ENCODE data around the gene ADORA1. TPM values are rescaled to one million over a fixed set of nuclear protein-coding genes. Genes with fewer than 3 reads are reported as not detected.

The ADORA1 gene
- total and polyA plus RNA-seq, 2 donors = 0.28 to 0.64 TPM

- H3K9me3 ChIP-seq (ENCODE audit: control insufficient read depth in 2 of 2, insufficient read depth in 1 of 2, low read length in 1 of 2) = no peaks in the 10 kb centered on the region
- WGBS = 92% methylated on average over 14 of the region's 14 CpGs
- no peak for DNase-seq (ENCODE audit: low read depth in 6 of 9, low spot score in 9 of 9)
- peaks cover 0 to 5% of the 10 kb centered on the region in 2 donors for H3K4me1 ChIP-seq (ENCODE audit: control insufficient read depth in 2 of 2, insufficient read depth in 2 of 2, low read length in 2 of 2)
- H3K27ac ChIP-seq (ENCODE audit: low read depth in 1 of 2, low read length in 1 of 2) = no peak overlapping the region
- no peak overlapping the region for H3K4me3 ChIP-seq (ENCODE audit: low read length in 2 of 2)
- no peaks in the 10 kb centered on the region for H3K36me3 ChIP-seq (ENCODE audit: control insufficient read depth in 2 of 2, insufficient read depth in 2 of 2, low read length in 1 of 2)
- peaks cover 0 to 19% of the 10 kb centered on the region in 2 donors for H3K27me3 ChIP-seq (ENCODE audit: control insufficient read depth in 2 of 2, insufficient read depth in 1 of 2, low read length in 1 of 2)
These were observed 42.7 kb upstream of the ADORA1 start for GRCh38 chr1:203084588-203085527.

GRCh38 chr1:203085528-203086406 lies 41.8 kb upstream of the ADORA1 start, which contains the start of gene MYOG:
Gene MYOG (minus strand): TSS chr1:203086012. CDS start chr1:203085961, 51 bp downstream.
- peaks cover 0 to 5% of the 10 kb centered on the region in 2 donors for H3K4me1 ChIP-seq (ENCODE audit: control insufficient read depth in 2 of 2, insufficient read depth in 2 of 2, low read length in 2 of 2)
- no peak within 1 kb of the TSS for H3K4me3 ChIP-seq (ENCODE audit: low read length in 2 of 2)
- DNase-seq (ENCODE audit: low read depth in 6 of 9, low spot score in 9 of 9) = no peak
- WGBS = 97% methylated on average over 36 of the region's 36 CpGs
- no peaks in the 10 kb centered on the region for H3K9me3 ChIP-seq (ENCODE audit: control insufficient read depth in 2 of 2, insufficient read depth in 1 of 2, low read length in 1 of 2)
- H3K27me3 ChIP-seq (ENCODE audit: control insufficient read depth in 2 of 2, insufficient read depth in 1 of 2, low read length in 1 of 2) = peaks cover 0 to 13% of the 10 kb centered on the region in 2 donors
- no peaks in the 10 kb centered on the region for H3K36me3 ChIP-seq (ENCODE audit: control insufficient read depth in 2 of 2, insufficient read depth in 2 of 2, low read length in 1 of 2)
- H3K27ac ChIP-seq (ENCODE audit: low read depth in 1 of 2, low read length in 1 of 2) = no peak within 1 kb of the TSS

GRCh38 chr1:203086992-203087763 lies 40.3 kb upstream of the ADORA1 start:
- no peak for DNase-seq (ENCODE audit: low read depth in 6 of 9, low spot score in 9 of 9)
- WGBS = 91% methylated on average over 11 of the region's 11 CpGs
- Histone ChIP-seq H3K36me3 (ENCODE audit: control insufficient read depth in 2 of 2, insufficient read depth in 2 of 2, low read length in 1 of 2) (no peaks in the 10 kb centered on the region), H3K4me3 (ENCODE audit: low read length in 2 of 2) (no peak overlapping the region), H3K4me1 (ENCODE audit: control insufficient read depth in 2 of 2, insufficient read depth in 2 of 2, low read length in 2 of 2) (peaks cover 0 to 5% of the 10 kb centered on the region in 2 donors), H3K27me3 (ENCODE audit: control insufficient read depth in 2 of 2, insufficient read depth in 1 of 2, low read length in 1 of 2) (peaks cover 0 to 9% of the 10 kb centered on the region in 2 donors), H3K27ac (ENCODE audit: low read depth in 1 of 2, low read length in 1 of 2) (no peak overlapping the region), H3K9me3 (ENCODE audit: control insufficient read depth in 2 of 2, insufficient read depth in 1 of 2, low read length in 1 of 2) (no peaks in the 10 kb centered on the region)

GRCh38 chr1:203088441-203088840 lies 39.1 kb upstream of the ADORA1 start:
- no peak overlapping the region for H3K27ac ChIP-seq (ENCODE audit: low read depth in 1 of 2, low read length in 1 of 2)
- no peak overlapping the region for H3K4me3 ChIP-seq (ENCODE audit: low read length in 2 of 2)
- no peaks in the 10 kb centered on the region for H3K4me1 ChIP-seq (ENCODE audit: control insufficient read depth in 2 of 2, insufficient read depth in 2 of 2, low read length in 2 of 2)
- H3K27me3 ChIP-seq (ENCODE audit: control insufficient read depth in 2 of 2, insufficient read depth in 1 of 2, low read length in 1 of 2) = peaks cover 0 to 6% of the 10 kb centered on the region in 2 donors
- DNase-seq (ENCODE audit: low read depth in 6 of 9, low spot score in 9 of 9) = no peak
- WGBS = 95% methylated on average over 3 of the region's 3 CpGs
- H3K36me3 ChIP-seq (ENCODE audit: control insufficient read depth in 2 of 2, insufficient read depth in 2 of 2, low read length in 1 of 2) = no peaks in the 10 kb centered on the region
- no peaks in the 10 kb centered on the region for H3K9me3 ChIP-seq (ENCODE audit: control insufficient read depth in 2 of 2, insufficient read depth in 1 of 2, low read length in 1 of 2)

- Histone ChIP-seq H3K4me3 (ENCODE audit: low read length in 2 of 2) (no peak overlapping the region), H3K9me3 (ENCODE audit: control insufficient read depth in 2 of 2, insufficient read depth in 1 of 2, low read length in 1 of 2) (no peaks in the 10 kb centered on the region), H3K36me3 (ENCODE audit: control insufficient read depth in 2 of 2, insufficient read depth in 2 of 2, low read length in 1 of 2) (no peaks in the 10 kb centered on the region), H3K27ac (ENCODE audit: low read depth in 1 of 2, low read length in 1 of 2) (no peak overlapping the region), H3K27me3 (ENCODE audit: control insufficient read depth in 2 of 2, insufficient read depth in 1 of 2, low read length in 1 of 2) (peaks cover 0 to 6% of the 10 kb centered on the region in 2 donors), H3K4me1 (ENCODE audit: control insufficient read depth in 2 of 2, insufficient read depth in 2 of 2, low read length in 2 of 2) (no peaks in the 10 kb centered on the region)
- DNase-seq (ENCODE audit: low read depth in 6 of 9, low spot score in 9 of 9) = no peak
- 97% methylated on average over 7 of the region's 7 CpGs for WGBS
These were observed 38.4 kb upstream of the ADORA1 start for GRCh38 chr1:203089001-203089650.

- peaks cover 0 to 3% of the 10 kb centered on the region in 2 donors for H3K9me3 ChIP-seq (ENCODE audit: control insufficient read depth in 2 of 2, insufficient read depth in 1 of 2, low read length in 1 of 2)
- no peak for DNase-seq (ENCODE audit: low read depth in 6 of 9, low spot score in 9 of 9)
- 97% methylated on average over 7 of the region's 7 CpGs for WGBS
These were observed 37.9 kb upstream of the ADORA1 start for GRCh38 chr1:203089651-203090045.

GRCh38 chr1:203090421-203091198 lies 36.9 kb upstream of the ADORA1 start:
- no peak for DNase-seq (ENCODE audit: low read depth in 6 of 9, low spot score in 9 of 9)

More at GRCh38 chr1:203089651-203090045, 37.9 kb upstream of the ADORA1 start:
- H3K4me1 ChIP-seq (ENCODE audit: control insufficient read depth in 2 of 2, insufficient read depth in 2 of 2, low read length in 2 of 2) = no peaks in the 10 kb centered on the region
- H3K4me3 ChIP-seq (ENCODE audit: low read length in 2 of 2) = no peak overlapping the region
- peaks cover 0 to 6% of the 10 kb centered on the region in 2 donors for H3K27me3 ChIP-seq (ENCODE audit: control insufficient read depth in 2 of 2, insufficient read depth in 1 of 2, low read length in 1 of 2)
- no peaks in the 10 kb centered on the region for H3K36me3 ChIP-seq (ENCODE audit: control insufficient read depth in 2 of 2, insufficient read depth in 2 of 2, low read length in 1 of 2)
- no peak overlapping the region for H3K27ac ChIP-seq (ENCODE audit: low read depth in 1 of 2, low read length in 1 of 2)

GRCh38 chr1:203091199-203091477 lies 36.4 kb upstream of the ADORA1 start:
- Histone ChIP-seq H3K27me3 (ENCODE audit: control insufficient read depth in 2 of 2, insufficient read depth in 1 of 2, low read length in 1 of 2) (peaks cover 0 to 6% of the 10 kb centered on the region in 2 donors), H3K36me3 (ENCODE audit: control insufficient read depth in 2 of 2, insufficient read depth in 2 of 2, low read length in 1 of 2) (no peaks in the 10 kb centered on the region), H3K4me1 (ENCODE audit: control insufficient read depth in 2 of 2, insufficient read depth in 2 of 2, low read length in 2 of 2) (no peaks in the 10 kb centered on the region), H3K27ac (ENCODE audit: low read depth in 1 of 2, low read length in 1 of 2) (no peak overlapping the region), H3K9me3 (ENCODE audit: control insufficient read depth in 2 of 2, insufficient read depth in 1 of 2, low read length in 1 of 2) (peaks cover 0 to 3% of the 10 kb centered on the region in 2 donors), H3K4me3 (ENCODE audit: low read length in 2 of 2) (no peak overlapping the region)
- no peak for DNase-seq (ENCODE audit: low read depth in 6 of 9, low spot score in 9 of 9)
- 98% methylated on average over 4 of the region's 4 CpGs for WGBS

More at GRCh38 chr1:203090421-203091198, 36.9 kb upstream of the ADORA1 start:
- WGBS = 88% methylated on average over 6 of the region's 6 CpGs
- Histone ChIP-seq H3K9me3 (ENCODE audit: control insufficient read depth in 2 of 2, insufficient read depth in 1 of 2, low read length in 1 of 2) (peaks cover 0 to 3% of the 10 kb centered on the region in 2 donors), H3K27me3 (ENCODE audit: control insufficient read depth in 2 of 2, insufficient read depth in 1 of 2, low read length in 1 of 2) (peaks cover 0 to 6% of the 10 kb centered on the region in 2 donors), H3K4me3 (ENCODE audit: low read length in 2 of 2) (no peak overlapping the region), H3K36me3 (ENCODE audit: control insufficient read depth in 2 of 2, insufficient read depth in 2 of 2, low read length in 1 of 2) (no peaks in the 10 kb centered on the region), H3K4me1 (ENCODE audit: control insufficient read depth in 2 of 2, insufficient read depth in 2 of 2, low read length in 2 of 2) (no peaks in the 10 kb centered on the region), H3K27ac (ENCODE audit: low read depth in 1 of 2, low read length in 1 of 2) (no peak overlapping the region)

Measured in thymus (tissue), 11 donors.